ENCODE data around the gene IL16.
A peak's percentile ranks its signal among the peaks of the same experiment; 100 is the strongest.

IL16 gene

DNA sequence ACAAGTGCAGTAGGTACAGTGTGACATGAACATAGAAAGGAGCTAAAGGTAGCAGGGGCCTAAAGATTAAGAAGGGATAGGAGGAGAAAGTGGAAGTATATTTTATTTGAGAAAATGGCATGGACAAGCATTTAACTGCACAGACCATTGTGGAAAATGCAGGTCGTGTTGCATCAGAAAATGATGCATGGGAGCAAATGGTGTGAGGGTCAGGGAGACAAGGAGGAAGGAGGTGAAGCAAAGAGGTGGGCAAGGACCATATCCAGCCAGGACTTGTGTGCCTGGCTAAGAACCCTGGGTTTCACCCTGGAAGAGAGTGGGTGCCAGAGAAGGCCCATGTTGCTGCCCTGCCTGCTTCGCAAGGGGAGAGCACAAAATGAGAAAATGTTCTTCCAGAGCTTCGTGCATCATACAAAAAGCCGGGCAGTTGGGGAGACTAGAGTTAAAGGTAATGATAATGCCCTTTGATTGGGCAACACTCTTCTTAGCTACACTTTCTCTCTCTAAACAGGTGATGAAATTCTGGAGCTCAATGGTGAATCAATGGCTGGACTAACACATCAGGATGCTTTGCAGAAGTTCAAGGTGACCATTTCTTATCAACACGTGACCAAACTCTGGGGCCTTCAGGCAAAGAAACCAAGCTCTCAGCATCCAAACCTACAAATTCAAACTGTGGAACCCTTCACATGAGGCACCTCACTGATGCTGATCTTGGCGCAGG, 81.8 kb downstream of the IL16 start:
- DNase-seq, result no peak

DNA sequence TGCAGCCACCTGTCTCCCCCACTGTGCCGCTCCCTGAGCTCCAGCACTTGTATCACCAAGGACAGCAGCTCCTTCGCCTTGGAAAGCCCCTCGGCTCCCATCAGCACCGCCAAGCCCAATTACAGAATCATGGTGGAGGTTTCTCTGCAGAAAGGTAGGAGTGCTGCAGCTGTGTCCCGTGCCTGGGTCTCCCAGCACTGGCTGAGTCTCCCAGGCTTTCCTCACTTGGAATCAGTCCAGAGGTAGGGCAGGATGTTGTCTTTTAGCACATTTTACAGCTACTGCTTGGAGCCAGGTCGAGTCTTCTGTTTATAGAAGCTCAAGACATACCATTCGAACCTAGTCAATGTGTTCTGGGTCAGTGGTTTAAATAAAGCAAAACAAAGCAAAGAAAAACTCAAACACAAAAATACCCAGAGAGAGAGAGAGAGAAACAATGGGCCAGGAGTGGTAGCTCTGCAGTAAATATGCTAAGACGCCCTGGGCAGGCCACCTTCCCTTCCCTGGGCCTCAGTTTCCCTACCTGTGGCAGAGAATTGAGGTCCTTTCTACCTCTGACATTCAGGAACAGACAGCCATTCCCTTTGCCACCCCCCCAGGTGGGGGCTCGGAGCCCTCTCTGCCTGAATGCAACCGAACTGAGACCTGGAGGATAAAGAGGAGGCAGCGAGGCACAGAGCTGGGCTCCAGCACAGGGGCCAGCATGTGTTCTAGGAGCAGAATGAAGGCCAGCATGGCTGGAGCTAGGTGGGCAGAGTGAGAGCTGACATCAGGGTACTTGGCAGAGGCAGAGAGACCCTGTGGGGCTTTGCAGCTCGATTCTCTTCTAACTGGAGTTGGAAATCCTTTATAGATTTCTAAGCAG, 83.2 kb downstream of the IL16 start:
- DNase-seq, result no peak

DNA sequence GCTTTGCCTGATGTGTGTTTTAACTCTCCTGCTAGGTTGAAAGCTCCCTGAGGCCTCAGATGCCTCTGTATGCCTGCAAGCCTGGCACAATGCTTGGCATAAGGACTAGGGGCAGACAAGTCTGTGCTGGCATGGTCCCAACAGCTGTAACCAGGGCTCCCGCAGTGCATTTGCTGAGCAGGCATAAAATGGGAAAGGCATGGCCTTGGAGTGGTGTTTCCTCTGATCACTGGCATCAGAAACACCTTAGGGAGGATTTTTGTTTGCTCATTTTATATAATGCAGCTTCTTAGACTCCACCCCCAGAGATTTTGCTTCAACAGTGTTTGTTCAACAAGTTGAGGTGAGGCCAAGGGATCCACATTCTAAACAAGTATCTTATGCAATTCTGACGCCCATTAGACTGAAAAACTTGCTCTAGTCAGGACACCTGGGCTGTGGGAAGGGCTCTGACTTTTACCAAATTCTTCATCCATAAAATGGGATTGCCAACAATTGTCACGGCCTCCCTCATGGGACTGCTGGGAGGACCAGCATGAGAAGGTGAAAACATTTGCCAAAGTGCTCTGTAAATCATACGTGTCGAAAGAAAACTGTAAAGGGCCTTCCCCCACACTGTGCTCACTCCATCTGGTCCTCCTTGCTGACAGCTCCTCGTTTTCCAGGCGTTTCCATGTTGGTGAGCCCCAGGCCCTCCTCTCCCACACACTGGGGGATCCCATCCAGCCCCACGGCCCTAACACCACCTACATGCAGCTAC, 84.2 kb downstream of the IL16 start:
- DNase-seq, result no peak

DNA sequence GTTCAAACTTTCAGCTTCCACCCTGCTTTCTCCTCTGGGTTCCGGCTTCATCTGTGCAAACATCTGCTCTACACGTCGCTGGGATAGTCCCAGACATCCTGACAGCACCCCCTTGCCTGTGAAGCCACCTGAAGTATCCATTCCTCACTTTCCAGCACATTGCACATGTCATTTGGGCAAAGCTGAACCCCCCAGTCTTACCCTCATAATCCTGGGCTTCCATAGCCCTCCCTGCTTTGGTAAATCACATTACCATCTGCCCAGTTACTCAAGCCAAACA, 84.7 kb downstream of the IL16 start:
- DNase-seq, result no peak

DNA sequence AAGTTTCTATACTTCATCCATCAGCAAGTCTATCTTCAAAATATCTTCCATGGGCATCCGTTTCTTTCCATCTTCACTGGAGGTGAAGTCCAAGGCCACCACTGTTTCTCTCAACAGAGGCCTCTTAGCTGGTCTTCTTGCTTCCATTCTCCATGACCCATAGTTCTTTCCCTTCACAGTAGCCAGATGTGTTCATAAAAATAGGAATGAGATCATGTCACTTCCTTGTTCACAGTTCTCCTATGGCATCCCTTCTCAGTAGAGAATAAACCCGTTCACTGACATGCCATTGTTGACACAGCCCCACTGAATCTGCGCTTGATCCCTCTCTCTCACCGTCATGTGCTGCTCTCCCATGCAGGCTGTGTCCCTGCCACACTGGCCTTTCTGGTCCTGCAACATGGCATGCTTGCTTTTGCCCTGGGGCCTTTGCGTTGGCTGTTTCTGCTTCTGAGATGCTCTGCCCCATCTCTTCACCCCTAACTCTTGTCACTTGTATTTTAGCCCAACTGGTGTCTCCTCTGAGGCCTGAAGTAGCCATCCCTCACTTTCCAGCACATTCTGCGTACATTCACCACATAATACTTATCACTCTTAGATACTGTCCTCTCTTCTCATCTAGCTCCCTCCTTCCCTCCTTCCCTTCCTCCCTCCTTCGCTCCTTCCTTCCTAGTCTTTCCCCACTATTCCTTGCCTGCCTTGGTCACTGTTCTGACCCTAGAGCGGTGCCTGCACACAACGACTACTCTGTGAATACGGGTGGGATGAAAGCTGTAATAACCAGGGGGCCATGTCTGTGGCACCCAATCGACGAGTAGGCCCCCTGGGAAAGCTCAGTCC, 85.3 kb downstream of the IL16 start:
- no peak for DNase-seq

DNA sequence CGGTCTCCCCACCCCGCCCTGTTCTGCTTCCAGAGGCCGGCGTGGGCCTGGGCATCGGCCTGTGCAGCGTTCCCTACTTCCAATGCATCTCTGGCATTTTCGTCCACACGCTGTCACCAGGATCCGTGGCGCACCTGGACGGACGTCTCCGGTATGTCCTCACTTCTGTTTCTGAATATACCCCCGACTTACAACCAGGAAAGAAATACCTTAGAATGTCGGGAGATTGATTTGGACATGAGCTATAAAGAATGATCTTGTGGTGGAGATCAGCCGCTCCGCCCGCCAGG, 85.9 kb downstream of the IL16 start:
- no peak for DNase-seq

DNA sequence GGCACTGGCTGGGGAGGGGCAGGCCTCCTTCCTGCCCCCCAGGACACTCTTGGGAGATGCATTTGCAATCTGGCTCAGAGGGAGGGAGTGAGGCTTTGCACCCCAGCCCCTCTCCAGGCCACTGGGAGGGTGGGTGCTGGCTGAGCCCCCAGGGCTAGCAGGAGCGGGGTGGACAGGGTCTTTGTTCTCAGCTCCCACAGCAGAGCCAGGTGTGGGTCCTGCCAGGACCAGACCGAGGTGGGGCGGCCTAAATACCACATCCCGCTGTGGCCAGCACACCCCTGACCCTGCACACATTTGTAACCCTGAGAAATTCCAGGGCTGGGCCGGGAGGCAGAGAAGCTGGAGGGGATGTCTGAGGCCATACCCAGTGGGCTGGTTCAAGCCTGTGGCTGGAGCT, 86.2 kb downstream of the IL16 start:
- no peak for DNase-seq

DNA sequence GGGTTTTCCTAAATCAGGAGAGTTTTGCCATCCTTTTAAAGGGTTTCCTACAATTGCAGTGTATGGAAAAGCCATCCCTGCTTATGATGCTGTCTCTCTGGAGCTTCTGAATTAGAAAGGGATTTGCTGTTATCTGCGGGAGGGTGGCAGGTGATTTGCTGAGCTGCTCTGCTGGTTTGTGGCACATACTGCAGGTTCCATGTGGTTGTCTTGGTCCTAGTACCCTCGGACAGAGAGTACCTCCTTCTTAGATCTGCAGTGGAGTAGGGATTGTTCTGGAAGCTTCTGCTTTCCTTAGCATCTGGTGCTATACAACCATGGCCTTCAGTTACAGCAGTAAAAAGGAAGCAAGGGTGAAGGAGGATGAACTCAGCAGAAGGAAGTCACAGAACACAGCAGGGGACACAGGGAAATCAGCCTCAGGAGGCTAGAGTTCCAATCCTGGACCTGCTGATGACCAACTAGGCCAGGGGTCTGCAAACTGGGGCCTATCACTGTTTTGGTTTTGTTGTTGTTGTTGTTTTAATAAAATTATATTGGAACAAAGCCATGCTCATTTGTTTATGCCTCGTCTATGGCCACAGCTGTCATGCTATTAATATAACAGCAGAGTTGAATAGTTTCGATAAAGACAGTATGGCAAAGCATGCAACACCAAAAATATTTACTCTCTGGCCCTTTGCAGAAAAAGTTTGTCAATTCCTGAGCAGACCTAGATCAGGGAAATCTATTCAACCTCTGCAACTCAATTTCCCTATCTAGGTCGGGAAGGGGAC, 87.8 kb downstream of the IL16 start:
- DNase-seq, result no peak

DNA sequence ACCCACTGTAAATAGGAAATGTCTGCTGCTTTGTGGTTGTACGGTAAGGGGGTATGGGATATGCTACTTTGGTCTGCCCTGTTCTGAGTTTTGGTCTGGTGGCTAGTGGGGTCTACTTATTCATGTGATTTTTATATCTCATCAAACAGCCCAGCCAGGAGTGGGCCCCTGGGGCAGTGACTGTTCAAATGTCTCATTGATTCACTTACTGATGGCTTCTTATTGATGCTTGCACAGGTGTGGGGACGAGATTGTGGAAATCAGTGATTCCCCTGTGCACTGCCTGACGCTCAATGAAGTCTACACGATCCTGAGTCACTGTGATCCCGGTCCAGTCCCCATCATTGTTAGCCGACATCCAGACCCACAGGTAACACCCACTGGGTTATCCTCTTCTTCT, 88.8 kb downstream of the IL16 start:
- DNase-seq, result no peak

DNA sequence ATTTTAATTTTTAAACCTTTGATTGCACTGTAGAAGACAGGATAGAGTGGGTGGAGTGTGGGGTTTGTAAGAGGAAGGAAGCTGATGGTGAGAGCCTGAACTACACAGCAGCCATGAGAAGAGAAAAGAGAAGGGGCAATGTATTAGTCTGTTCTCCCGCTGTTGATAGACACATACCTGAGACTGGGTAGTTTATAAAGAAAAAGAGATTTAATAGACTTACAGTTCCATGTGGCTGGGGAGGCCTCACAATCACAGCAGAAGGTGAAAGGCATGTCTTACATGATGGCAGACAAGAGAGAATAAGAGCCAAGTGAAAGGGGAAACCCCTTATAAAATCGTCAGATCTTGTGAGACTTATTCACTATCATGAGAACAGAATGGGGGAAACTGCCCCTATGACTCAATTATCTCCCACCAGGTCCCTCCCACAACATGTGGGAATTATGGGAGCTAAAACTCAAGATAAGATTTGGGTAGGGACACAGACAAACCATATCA, 90.0 kb downstream of the IL16 start:
- no peak for DNase-seq

DNA sequence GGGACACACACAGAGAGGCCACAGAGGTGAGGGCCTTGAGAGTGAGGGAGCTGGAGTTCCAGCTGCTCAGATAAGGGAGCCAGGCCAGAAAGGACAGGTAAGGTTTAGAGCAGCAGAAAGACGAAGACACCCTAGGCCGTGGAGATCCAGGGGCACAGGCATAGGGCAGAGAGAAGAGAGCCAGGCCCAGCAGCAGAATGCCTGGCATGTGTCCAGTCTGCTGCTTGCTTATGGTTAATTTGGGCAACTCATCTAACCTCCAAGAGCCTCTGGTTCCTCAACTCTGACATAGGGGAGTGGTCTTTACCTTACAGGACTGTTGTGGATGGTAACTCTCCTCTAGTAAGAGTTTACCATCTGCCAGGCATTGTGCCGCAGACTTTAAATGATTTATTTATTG, 91.4 kb downstream of the IL16 start:
- DNase-seq, result no peak

DNA sequence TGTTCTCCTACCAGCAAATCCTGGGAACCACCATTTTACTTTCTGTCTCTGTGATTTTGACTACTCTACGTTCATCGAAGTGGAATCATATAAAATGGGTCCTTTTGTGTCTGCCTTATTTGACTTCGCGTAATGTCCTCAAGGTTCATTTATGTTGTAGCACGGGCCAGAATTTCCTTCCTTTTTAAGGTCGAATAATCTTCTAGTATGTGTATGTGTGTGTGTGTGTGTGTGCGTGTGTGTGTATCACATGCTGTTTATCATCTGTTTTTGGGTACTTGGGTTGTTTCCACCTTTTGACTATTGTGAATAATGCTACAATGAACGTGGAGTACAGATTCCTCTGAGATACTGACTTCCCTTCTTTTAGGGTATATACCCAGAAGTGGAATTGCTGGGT, 91.9 kb downstream of the IL16 start:
- no peak for DNase-seq

DNA sequence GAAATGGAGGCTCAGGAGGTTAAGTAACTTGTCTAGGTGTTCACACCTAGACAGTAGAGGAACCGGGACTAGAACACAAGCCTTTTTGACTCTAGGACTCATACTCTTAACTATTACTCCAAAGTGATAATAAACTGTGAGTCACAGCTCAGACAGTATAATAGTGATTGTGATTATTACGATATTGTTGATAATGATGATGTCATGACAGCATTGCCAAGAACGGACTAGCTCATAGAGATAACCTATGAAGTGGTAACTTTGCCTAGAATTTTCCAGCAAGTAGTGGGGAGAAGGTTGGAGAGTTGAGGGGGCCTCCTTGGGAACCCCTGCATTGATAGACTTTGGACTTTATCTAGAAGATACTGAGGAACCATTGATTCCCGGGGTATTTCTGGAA, 93.2 kb downstream of the IL16 start:
- no peak for DNase-seq

DNA sequence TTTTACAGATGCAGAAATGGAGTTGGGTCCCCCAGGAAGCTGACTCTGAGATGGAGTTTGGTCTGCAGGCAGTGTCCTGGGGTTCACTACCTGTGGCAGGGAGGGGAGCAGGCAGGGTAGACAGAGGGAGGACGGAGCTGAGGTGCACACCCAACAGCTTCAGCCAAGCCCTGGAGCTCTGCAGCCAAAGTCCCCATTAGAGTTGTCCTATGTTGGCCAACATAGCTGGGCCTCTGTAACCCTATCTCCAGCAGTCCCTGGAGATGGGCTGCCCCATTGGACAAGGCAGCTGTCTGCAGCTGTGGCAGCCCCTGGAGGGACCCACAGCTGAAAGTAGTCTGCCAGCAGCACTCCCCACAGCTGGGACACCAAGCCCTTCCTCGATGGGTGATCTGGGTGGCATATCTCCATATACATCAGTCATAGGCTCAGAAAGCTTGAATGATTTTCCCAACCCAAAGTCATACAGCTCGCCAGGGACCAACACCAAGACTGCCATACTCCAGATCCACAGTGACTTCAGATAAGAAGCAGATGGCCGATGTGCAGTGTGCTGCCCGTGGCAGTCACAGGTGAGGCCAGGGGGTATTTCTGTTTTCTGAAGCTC, 95.3 kb downstream of the IL16 start:
- DNase-seq, result no peak

DNA sequence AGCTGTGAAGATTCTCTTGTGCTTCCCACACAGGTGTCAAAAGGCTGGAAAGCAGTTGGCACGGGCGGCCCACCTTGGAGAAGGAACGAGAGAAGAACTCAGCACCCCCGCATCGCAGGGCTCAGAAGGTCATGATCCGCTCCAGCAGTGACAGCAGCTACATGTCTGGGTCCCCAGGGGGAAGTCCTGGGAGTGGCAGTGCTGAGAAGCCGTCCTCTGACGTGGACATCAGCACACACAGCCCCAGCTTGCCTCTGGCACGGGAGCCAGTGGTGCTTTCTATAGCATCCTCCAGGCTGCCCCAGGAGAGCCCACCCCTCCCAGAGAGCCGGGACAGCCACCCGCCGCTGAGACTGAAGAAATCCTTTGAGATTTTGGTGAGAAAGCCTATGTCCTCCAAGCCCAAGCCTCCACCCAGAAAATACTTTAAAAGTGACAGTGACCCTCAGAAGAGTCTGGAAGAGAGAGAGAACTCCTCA, 95.9 kb downstream of the IL16 start:
- no peak for DNase-seq

DNA sequence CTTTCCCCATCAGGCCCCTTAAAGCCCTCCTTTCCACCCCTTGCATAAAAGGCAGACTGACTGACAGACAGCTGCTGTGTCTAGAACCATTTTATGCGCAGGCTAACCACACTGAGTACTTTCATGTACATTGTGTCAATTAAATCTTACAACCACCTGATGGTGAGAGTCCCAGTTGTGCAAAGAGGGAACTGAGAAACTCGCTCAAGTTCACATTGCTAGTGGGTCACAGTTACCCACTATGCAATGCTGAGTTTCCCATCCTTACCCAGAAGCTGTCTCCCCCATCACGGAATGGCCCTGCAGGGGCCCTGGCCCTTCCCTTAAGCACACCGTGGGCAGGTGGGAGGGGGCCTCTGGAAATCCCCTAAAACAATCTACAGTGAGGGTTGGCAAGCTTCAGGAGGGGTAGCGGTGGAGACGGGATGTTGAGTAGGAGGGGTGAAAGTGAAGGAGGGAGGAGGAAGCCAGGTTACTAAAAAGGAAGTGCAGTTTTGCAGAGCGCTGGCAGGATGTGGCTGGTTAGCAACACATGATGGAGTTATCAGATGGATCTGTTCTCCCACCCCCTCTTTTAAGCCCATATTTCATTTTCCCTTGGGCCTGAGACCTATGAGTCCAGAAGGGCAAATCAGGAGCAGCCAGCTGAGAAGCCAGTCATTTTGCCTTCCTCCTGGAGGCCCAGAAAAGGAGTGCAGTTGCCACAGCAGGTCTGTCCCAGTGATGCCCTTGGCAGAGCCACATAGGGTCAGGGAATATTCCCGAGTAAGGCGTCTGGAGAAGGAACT, 97.2 kb downstream of the IL16 start:
- peak; percentile 79 for DNase-seq

DNA sequence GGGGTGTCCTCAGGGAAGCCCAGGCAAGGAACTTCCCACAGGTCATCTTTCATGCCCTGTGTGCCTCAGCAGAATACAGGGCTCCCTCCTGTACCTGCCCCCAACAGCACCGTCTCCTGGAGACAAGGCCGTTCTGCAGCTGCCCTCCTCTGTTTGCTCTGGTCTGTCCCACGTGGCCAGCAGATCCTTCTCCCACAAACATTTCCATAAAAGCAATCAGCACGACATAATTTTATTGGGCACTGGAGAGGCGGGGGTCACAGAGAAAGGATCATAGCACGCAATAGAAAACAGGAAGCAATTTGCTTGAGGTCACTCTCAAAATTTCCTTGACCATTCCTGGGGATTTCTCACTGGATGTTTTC, 97.8 kb downstream of the IL16 start:
- DNase-seq, result no peak

DNA sequence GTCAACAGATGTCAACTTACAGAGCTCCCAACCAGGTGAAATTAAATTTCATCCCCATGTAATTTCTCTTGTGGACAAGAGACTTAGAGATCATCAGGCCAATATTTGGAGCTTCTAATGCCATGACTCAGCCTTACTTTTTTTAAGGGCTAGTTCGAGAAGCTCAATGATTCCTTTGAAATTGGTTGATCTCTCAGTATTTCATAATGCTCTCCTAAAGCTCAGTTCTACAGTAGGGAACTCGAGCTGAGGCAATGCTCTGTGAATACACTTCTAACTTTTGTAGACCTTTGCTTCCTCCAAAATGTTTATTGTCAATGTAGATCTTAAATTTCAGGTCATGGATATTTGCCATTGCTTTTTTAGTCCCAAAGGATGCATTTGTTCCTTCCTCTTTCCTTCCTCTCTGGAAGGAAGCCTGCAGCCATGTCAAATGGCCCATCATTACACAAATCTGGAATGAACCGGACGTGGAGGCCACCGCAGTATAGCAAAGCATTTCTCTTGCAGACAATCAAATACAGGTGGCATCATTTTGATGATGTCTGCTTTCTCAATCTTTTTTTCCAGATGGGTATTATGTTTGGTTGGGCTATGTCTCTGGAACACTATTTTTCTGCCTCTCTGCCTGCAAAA, 98.9 kb downstream of the IL16 start:
- DNase-seq, result no peak

DNA sequence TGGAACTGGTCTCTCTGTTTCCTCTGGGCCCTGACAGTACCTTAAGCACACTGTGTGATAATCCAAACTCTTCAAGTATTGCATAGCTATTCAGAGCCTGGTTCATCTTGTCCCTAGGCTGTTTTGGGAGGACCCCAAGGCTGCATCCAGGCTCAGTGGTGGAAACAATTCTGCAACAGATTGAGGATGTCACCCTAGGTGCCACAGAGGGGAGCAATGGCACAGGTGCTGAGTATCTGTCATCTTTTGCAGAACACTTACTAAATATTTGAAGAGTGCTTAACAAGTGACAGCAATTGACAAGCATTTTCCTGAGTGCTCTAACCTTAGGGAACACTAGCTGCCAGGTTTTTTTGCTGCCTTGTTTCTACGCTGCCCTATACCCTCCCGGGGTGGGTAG, 99.5 kb downstream of the IL16 start:
- no peak for DNase-seq

DNA sequence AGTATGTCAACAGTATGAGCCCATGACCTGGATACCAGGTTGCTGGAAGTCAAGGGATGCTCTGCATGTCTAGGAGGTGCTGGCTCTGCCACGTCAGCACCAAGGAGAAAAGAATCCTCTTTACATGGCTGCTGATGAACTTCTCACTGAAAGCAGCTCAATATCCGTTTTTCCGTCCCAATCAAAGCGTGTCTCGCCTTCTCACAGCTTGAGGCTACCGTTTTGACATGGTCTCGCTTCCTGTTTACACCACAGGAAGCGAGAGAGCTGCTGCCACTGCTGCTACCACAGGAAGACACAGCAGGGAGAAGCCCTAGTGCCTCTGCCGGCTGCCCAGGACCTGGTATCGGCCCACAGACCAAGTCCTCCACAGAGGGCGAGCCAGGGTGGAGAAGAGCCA, 100.0 kb downstream of the IL16 start:
- DNase-seq, result peak; percentile 64
